Measurements from ENCODE around the gene CADPS2. TPM values are rescaled to one million over a fixed set of nuclear protein-coding genes. Genes with fewer than 3 reads are reported as not detected.

CADPS2 gene
- total and polyA plus RNA-seq, 2 of the 4 experiments (the other 2 are of a cell fraction): 0.10 to 0.54 TPM

GRCh38 chr7:122273117-122273516 lies 613.1 kb downstream of the CADPS2 start:
- ChIA-PET POLR2A (ENCODE audit: unreplicated experiment) (no interaction called here), CTCF (interaction anchor here (0.5 kb wide), 1 partner anchor 190 kb away, joined by 3 read pairs; no protein-coding TSS in a partner anchor)
- in situ Hi-C loops (cut with MboI; ENCODE audit: low sequenced_read_pairs) (no loop called here), intact Hi-C loops (cut with micrococcal nuclease) (no loop called here), dilution Hi-C loops (cut with HindIII; ENCODE audit: low sequenced_read_pairs, unreplicated experiment) (no loop called here)
- no peak for TF ChIP-seq CTCF (conservative IDR thresholded peaks at IDR 0.05; ENCODE audit: low read depth, low read length)
- H4K91ac ChIP-seq (ENCODE audit: insufficient read depth, low read depth, low read length): no peak overlapping the region
- no peak for ATAC-seq (ENCODE audit: low read depth)
- H3K27ac ChIP-seq (ENCODE audit: insufficient read depth, low read length): no peak overlapping the region
- H4K20me1 ChIP-seq (ENCODE audit: insufficient read depth, low read length): no peaks in the 10 kb centered on the region
- H2BK5ac ChIP-seq (ENCODE audit: low read depth, low read length, poor library complexity, severe bottlenecking): no peak overlapping the region
- no peak overlapping the region for H3K4me3 ChIP-seq (ENCODE audit: insufficient read depth, low read depth, low read length)
- no peak overlapping the region for H2BK15ac ChIP-seq (ENCODE audit: low read depth, low read length)
- H3K4me2 ChIP-seq (ENCODE audit: low read depth, low read length): no peak overlapping the region
- DNase-seq: no peak
- H4K8ac ChIP-seq (ENCODE audit: low read depth in 2 of 2, low read length in 2 of 2): no peak overlapping the region
- H3K36me3 ChIP-seq (ENCODE audit: control insufficient read depth, insufficient read depth, low read length): no peaks in the 10 kb centered on the region
- H4K5ac ChIP-seq (ENCODE audit: low read depth, low read length): no peak overlapping the region
- H2BK20ac ChIP-seq (ENCODE audit: low read depth, low read length): no peak overlapping the region
- no peak overlapping the region for H3K56ac ChIP-seq (ENCODE audit: extremely low read depth, insufficient read depth, low read length)
- no peaks in the 10 kb centered on the region for H3K9me3 ChIP-seq (ENCODE audit: control insufficient read depth, insufficient read depth, low read length)
- no peak overlapping the region for H3K18ac ChIP-seq (ENCODE audit: low read depth, low read length)
- no peaks in the 10 kb centered on the region for H3K79me1 ChIP-seq (ENCODE audit: low read depth in 1 of 2, low read length in 2 of 2)
- H3K23ac ChIP-seq (ENCODE audit: low read depth, low read length): no peak overlapping the region
- no peaks in the 10 kb centered on the region for H3K4me1 ChIP-seq (ENCODE audit: control insufficient read depth, insufficient read depth, low read length)
- no peak overlapping the region for H3K4ac ChIP-seq (ENCODE audit: low read depth, low read length)
- H2AFZ ChIP-seq (replicated peaks; ENCODE audit: low read length, poor library complexity): no peak overlapping the region
- no peaks in the 10 kb centered on the region for H3K9me1 ChIP-seq (ENCODE audit: insufficient read depth, low read length)
- H2AK5ac ChIP-seq (ENCODE audit: low read depth, low read length): no peak overlapping the region
- no peak overlapping the region for H3K14ac ChIP-seq (replicated peaks; ENCODE audit: low read depth, low read length)
- WGBS, 2 experiments (ENCODE audit: extremely low coverage in 2 of 2, insufficient read length in 1 of 2): no CpG with 5 or more reads among the region's 2 CpGs
- no peak overlapping the region for H2BK120ac ChIP-seq (ENCODE audit: low read depth, low read length)
- H2AK9ac ChIP-seq (replicated peaks; ENCODE audit: low read depth, low read length, poor library complexity): no peak overlapping the region
- no peaks in the 10 kb centered on the region for H3K27me3 ChIP-seq (ENCODE audit: control insufficient read depth, insufficient read depth, low read length)
- H3K9ac ChIP-seq (ENCODE audit: low read depth, low read length): no peak overlapping the region
- BruUV-seq (replicated peaks): no TSS peak
